HepG2 (cell line): ENCODE data around the gene TARDBP.
"Not testable (repeated sequence)": the region's sequence is repeated elsewhere in the genome, so short reads cannot be mapped to it uniquely, and the experiment has no call there.

Experiments used
- DNMT3B ChIP-seq: conservative IDR thresholded peaks from 2 replicates; pipeline ENCODE4 v1.6.1; 2016; ENCODE audit warnings: missing biosample characterization, control low read depth
- MTA3 ChIP-seq: sonication (generic); formaldehyde crosslinking; IDR thresholded peaks from 2 replicates; pipeline ENCODE4 v1.4.0; 2020; ENCODE audit warnings: missing genetic modification reagents
- MTF1 ChIP-seq: sonication (generic); formaldehyde crosslinking; IDR thresholded peaks from 2 replicates; pipeline ENCODE4 v1.5.0; 2020; ENCODE audit warnings: missing genetic modification reagents
- PHF21A ChIP-seq: sonication (generic); formaldehyde crosslinking; IDR thresholded peaks from 2 replicates; pipeline ENCODE4 v1.5.0; 2020; ENCODE audit warnings: mild to moderate bottlenecking, missing genetic modification reagents
- TF ChIP-seq, protein P1 (sequence below): sonication (generic); formaldehyde crosslinking; IDR thresholded peaks from 2 replicates; pipeline ENCODE4 v1.8.0; 2022; ENCODE audit warnings: missing genetic modification reagents, mild to moderate bottlenecking, moderate library complexity, borderline replicate concordance

DNA sequence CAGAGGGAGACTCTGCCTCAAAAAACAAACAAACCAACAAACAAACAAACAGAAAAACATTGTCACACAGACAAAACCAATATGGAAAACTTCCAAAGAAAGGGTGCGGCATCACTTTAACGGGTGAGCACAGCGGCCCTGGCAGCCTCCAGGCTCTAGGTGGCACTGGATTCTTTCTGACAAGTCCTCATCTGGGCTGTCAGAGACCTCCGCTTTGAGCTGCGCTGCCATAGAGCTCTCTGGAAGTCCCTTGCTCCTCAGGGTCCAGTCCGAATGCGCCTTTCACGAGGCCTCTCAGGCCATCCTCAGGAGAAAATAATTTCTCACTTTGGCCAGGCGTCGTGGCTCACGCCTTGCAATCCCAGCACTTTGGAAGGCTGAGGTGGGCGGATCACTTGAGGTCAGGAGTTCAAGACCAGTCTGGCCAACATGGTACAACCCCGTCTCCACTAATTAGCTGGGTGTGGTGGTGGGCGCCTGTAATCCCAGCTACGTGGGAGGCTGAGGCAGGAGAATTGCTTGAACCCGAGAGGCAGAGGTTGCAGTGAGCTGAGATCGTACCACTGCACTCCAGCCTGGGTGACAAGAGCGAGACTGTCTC lies 51.6 kb downstream of the TARDBP start:
- not testable (repeated sequence) for TF ChIP-seq DNMT3B; MTA3 (CRISPR knock-in tag); PHF21A; MTF1
- TF ChIP-seq, protein P1, sequence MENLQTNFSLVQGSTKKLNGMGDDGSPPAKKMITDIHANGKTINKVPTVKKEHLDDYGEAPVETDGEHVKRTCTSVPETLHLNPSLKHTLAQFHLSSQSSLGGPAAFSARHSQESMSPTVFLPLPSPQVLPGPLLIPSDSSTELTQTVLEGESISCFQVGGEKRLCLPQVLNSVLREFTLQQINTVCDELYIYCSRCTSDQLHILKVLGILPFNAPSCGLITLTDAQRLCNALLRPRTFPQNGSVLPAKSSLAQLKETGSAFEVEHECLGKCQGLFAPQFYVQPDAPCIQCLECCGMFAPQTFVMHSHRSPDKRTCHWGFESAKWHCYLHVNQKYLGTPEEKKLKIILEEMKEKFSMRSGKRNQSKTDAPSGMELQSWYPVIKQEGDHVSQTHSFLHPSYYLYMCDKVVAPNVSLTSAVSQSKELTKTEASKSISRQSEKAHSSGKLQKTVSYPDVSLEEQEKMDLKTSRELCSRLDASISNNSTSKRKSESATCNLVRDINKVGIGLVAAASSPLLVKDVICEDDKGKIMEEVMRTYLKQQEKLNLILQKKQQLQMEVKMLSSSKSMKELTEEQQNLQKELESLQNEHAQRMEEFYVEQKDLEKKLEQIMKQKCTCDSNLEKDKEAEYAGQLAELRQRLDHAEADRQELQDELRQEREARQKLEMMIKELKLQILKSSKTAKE = not testable (repeated sequence)
